ENCODE data around the gene SGPP1.
"Not testable (repeated sequence)": the region's sequence is repeated elsewhere in the genome, so short reads cannot be mapped to it uniquely, and the experiment has no call there.

The SGPP1 gene

GRCh38 chr14:63727736-63728728, at the start of gene SGPP1:
TSS of gene SGPP1 (minus strand) at chr14:63728065. CDS start at chr14:63727944, 121 bp downstream.
- DNase-seq = no peak

- no peak for DNase-seq
Measured at GRCh38 chr14:63777024-63777423, 49.2 kb upstream of the SGPP1 start.

- no peak for DNase-seq
Measured at GRCh38 chr14:63773504-63773903, 45.6 kb upstream of the SGPP1 start.

- no peak for DNase-seq
Measured at GRCh38 chr14:63770187-63770807, 42.4 kb upstream of the SGPP1 start.

DNA sequence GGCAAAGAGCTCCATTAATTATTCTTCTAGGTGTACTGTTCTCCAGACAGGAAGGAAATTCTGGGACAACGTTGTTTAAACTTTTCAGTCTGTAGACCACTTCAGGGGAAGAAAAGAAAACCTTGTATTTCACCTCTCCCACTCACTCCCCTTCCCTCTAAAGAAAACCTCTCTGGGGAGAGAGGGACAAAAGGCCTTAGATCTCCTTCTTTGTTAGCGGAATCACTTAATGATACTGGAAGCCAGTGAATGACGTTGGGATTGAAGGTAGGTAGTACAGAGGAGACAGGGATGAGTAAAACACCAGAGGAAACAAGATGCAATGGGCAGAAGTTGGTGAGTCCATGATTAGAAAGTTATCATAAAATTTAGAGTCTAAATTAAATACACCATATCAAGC, 38.7 kb upstream of the SGPP1 start:
- no peak for DNase-seq

GRCh38 chr14:63764620-63765139, 36.8 kb upstream of the SGPP1 start:
- no peak for DNase-seq

- DNase-seq = no peak
Measured at GRCh38 chr14:63764103-63764502, 36.2 kb upstream of the SGPP1 start.

DNA sequence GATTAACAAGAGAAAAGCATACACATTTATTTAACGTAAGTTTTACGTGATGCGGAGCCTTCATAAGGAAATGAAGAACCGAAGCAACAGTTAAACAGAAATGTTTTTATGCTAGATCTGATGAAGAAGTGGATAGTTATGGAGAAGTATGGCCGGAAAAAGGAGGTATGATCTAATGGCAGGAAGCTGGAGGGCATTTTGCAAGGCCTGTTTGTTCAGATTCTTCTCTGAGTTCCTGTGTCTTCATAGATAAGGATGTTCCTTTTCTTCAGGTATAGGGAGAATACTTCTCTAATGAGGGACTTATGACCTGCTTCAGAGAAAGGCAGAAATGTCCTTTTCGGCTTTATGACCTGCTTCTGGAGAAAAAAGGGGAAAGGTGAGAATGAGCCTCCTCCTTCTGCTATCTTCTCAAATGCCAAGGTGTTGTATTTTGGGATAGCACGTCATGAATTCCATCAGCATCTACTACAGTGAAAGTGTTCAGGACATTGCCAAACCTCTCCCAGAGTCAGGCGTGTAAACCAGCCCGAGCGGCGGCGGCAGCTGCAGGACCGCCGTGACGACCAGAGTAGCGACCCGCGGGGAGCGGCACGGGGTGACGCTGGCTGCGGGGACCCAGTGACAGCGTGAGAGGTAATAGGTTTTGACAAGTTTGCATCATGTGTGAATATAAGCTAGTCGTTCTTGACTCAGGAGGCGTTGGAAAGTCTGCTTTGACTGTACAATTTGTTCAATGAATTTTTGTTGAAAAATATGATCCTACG, 33.7 kb upstream of the SGPP1 start:
- no peak for DNase-seq

GRCh38 chr14:63760014-63760413, 32.1 kb upstream of the SGPP1 start:
- no peak for DNase-seq

- no peak for DNase-seq
Measured at GRCh38 chr14:63759456-63759855, 31.6 kb upstream of the SGPP1 start.

DNA sequence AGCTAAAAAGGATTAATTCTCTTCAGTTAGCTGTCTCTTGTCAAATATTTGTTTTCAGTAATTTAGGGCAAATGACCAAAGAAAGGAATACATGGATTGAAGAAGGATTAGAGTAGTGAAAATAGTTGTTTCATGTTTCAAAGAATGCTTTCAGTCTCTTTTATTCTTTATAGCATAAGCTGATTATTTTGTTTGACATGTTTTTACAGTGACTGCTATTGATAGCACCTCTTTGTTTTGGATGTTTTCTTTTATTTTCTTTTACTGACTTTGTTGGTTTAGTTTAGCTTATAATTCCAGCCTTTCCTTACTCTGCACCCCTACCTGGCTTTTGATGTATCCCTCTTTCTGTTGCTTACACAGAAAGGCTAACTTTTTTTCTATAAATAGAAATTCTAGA, 29.3 kb upstream of the SGPP1 start:
- no peak for DNase-seq

DNA sequence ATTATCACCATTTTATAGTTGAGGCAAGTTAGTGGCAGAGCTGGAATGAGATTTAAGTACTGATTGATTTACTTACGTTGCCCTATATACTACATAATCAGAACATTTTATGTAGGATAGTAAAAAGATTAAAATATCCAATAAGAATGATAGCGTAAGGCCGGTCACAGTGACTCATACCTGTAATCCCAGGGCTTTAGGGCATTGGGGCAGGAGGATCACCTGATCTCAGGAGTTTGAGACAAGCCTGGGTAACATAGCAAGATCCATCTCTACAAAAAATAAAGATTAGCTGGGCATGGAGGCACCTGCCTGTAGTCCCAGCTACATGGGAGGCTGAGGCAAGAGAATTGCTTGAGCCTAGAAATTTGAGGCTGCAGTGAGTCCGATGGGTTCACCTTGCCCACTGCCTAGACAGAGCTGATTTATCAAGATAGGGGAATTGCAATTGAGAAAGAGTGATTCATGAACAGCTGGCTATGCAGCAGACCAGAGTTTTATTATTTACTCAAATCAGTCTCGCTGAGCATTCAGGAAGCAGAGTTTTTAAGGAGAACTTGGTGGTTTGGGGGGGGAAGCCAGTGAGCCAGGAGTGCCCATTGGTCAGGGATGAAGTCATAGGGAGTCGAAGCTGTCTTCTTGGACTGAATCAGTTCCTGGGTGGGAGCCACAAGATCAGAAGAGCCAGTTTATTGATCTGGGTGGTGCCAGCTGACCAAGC, 24.7 kb upstream of the SGPP1 start:
- no peak for DNase-seq

- DNase-seq = not testable (repeated sequence)
Measured at GRCh38 chr14:63751076-63751475, 23.2 kb upstream of the SGPP1 start.

DNA sequence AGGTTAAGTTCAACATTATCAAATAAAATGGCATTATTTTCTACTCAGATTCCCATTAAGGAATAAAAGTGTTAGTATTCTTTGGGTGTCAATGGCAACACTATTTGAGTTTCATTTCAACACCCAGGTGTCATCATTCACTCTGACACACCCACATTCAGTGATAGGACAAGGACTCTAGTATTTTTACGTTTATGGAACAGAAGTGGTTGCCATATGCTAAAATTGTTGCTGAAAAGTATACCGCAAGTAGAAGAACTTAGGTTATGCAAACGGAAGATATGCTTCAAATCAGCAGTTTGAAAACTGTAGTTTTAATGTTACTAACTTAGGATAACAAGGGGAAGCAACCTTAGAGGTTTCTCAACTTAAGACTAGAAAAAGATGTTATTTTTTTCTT, 20.0 kb upstream of the SGPP1 start:
- DNase-seq = no peak

GRCh38 chr14:63745858-63746425, 18.1 kb upstream of the SGPP1 start:
- DNase-seq = no peak

DNA sequence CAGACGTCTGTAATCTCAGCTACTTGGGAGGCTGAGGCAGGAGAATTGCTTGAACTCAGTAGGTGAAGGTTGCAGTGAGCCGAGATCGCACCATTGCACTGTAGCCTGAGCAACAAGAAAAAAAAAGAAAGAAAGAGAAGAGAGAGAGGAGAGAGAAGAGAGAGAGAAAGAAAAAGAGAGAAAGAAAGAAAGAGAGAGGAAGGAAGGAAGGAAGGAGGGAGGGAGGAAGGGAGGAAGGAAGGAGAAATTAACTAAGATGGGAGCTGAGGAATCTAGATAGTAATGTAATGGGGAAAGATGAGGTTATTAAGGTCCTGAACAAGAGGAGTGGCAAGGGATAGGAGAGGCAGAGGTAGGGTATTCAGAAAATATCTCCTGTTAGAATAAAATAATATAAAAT, 17.4 kb upstream of the SGPP1 start:
- DNase-seq = no peak

DNA sequence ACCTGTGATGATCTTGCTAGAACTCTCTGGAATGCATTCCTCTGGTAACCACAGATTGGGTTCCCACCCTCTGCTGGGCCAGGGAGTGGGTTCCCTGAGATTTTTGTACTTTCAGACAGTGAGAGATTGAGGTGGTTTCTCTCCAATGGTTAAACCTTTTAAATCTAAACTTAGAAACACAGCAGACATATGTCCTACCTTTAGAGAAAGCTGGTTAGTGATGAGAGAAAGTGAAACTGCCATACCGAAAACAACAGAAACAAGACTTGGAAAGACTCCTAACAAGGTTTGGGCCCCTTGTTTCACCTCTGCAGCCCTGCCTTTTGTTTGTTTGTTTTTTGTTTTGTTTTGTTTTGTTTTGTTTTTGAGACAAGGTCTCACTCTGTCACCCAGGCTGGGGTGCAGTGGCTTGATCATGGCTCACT, 9.7 kb upstream of the SGPP1 start:
- DNase-seq = no peak

DNA sequence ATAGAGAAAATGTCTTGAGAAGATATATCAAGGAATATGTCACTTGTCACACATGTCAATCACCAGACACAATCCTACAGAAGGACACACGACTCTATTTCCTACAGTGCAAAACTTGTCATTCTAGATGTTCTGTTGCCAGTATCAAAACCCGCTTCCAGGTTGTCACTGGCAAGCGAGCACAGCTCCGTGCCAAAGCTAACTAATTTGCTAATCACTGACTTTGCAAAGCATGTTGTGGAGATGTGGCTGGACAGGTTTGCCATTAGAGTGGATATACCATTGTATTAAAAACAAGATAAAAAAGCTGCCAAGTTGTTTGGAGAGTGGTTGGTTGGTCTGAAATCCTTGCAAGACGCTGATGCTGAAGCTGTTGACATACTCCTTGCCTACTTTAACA, 7.9 kb upstream of the SGPP1 start:
- no peak for DNase-seq

- DNase-seq = no peak
Measured at GRCh38 chr14:63730659-63731058, 2.8 kb upstream of the SGPP1 start.

GRCh38 chr14:63727231-63727735, 582 bp downstream of the SGPP1 start:
- no peak for DNase-seq

DNA sequence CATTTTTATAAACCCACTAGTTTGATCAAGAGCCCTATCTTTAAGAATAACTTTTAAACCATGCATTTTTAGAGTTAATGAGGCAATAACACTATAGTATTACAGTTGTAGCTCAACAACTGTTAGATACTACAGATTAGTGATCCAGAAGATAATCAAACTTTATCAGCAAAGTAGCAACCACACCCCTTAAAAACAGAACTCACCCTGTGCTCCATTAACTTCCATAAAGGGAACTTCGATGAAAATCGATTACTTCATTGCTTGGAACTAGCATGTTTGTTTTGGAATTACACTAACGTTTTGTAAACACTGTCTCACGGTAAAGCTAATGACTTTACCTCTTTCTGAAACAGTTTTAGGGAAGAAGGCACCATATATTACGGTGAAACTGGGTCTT, 1.4 kb downstream of the SGPP1 start:
- no peak for DNase-seq

Measured in NCI-H446 treated with DMSO at 0.1 percent for 48 hours (cell line).